Upper lobe of left lung (tissue), 6 donors: ENCODE data around the gene GRHL3. TPM values are rescaled to one million over a fixed set of nuclear protein-coding genes. Genes with fewer than 3 reads are reported as not detected.
A peak's percentile ranks its signal among the peaks of the same experiment; 100 is the strongest.

Source experiments
- ATAC-seq, 2 donors: fragments of 200-7000 bp; cut with Tn5 transposase; one replicate each; pipeline ENCODE4 v1.9.1; 2022; ENCODE audit warnings: mild to moderate bottlenecking in 2 of 2, moderate library complexity in 2 of 2; ENCODE audit not compliant: low FRiP score in 2 of 2
- DNase-seq, 2 donors: peaks; one replicate each; pipeline ENCODE4 v3.0.0-alpha.2; 2019 to 2020
- H3K27ac ChIP-seq, 4 donors: fragments of 200-600 bp; sonication (generic); one replicate each; pipeline ENCODE4 v1.5.1; 2016 to 2019
- H3K27me3 ChIP-seq, 4 donors: fragments of 200-600 bp; sonication (generic); one replicate each; pipeline ENCODE4 v1.5.1; 2017 to 2019
- H3K36me3 ChIP-seq, 4 donors: fragments of 200-600 bp; sonication (generic); one replicate each; pipeline ENCODE4 v1.5.1; 2016 to 2019
- H3K4me1 ChIP-seq, 4 donors: fragments of 200-600 bp; sonication (generic); one replicate each; pipeline ENCODE4 v1.5.1; 2018 to 2019
- H3K4me3 ChIP-seq, 4 donors: fragments of 200-600 bp; sonication (generic); one replicate each; pipeline ENCODE4 v1.5.1; 2017 to 2019; ENCODE audit warnings: mild to moderate bottlenecking in 2 of 4, moderate library complexity in 1 of 4
- H3K9me3 ChIP-seq, 4 donors: fragments of 200-600 bp; sonication (generic); one replicate each; pipeline ENCODE4 v1.5.1; 2018 to 2019
- CTCF ChIP-seq, 6 experiments: fragments of 450-650 bp in 4 of 6; fragments of 200-600 bp in 2 of 6; sonication (generic) in 2 of 6; IDR thresholded peaks; one replicate each; pipeline ENCODE4 v1.5.1; 2016 to 2019; ENCODE audit warnings: antibody characterized with exemption in 6 of 6
- EP300 ChIP-seq, 4 donors: sonication (generic); formaldehyde crosslinking; IDR thresholded peaks; one replicate each; pipeline ENCODE4 v1.5.1; 2017; ENCODE audit warnings: antibody characterized with exemption in 4 of 4, control low read depth in 2 of 4
- POLR2A ChIP-seq, 4 donors: fragments of 450-650 bp; IDR thresholded peaks; one replicate each; pipeline ENCODE4 v1.5.1; 2016 to 2017; ENCODE audit warnings: antibody characterized with exemption in 4 of 4, mild to moderate bottlenecking in 2 of 4
- POLR2AphosphoS5 ChIP-seq, 2 donors: sonication (generic); formaldehyde crosslinking; IDR thresholded peaks; one replicate each; pipeline ENCODE4 v1.5.1; 2017; ENCODE audit warnings: antibody characterized with exemption in 2 of 2
- WGBS, 2 donors: methylation state at CpG; one replicate each; pipeline ENCODE4 v1.1.5; 2017 to 2018; 5-methylcytosine and 5-hydroxymethylcytosine counted together
- total RNA-seq, 6 donors: library from RNA; depleted of rRNA in 4 of 6; stranded (reverse); fragments of >200 nt in 4 of 6; gene quantifications; one replicate each; pipeline versions ENCODE4 v1.1.0 to v1.2.1, GENCODE V29; 2016 to 2021
- donor health status: DM: no; HTN: no; CAD: no; lungs with moderate emphysema.
- donor health status: DM: no; HTN: yes; CAD: no; lungs with severe emphysema.

GRHL3 gene
- total RNA-seq, 6 donors from 2014 or later = 0.09 to 0.24 TPM; not detected in 4

GRCh38 chr1:24292103-24292502 lies 27.1 kb upstream of the GRHL3 start:
- Histone ChIP-seq H3K4me3 (no peak overlapping the region), H3K36me3 (no peaks in the 10 kb centered on the region), H3K27me3 (no peaks in the 10 kb centered on the region), H3K27ac (no peak overlapping the region), H3K4me1 (peaks cover 20 to 27% (median 24%) of the 10 kb centered on the region in 4 donors), H3K9me3 (no peaks in the 10 kb centered on the region)
- ATAC-seq (no peak), DNase-seq (no peak)
- WGBS, 2 donors = 79 to 90% methylated on average over 4 of the region's 4 CpGs
- TF ChIP-seq POLR2A (IDR thresholded peaks at IDR 0.05) (no peak), CTCF (IDR thresholded peaks at IDR 0.05) (no peak), EP300 (IDR thresholded peaks at IDR 0.05) (no peak)

- Histone ChIP-seq H3K36me3 (no peaks in the 10 kb centered on the region), H3K27ac (no peak overlapping the region), H3K27me3 (no peaks in the 10 kb centered on the region), H3K4me3 (no peak overlapping the region), H3K4me1 (peaks cover 20 to 27% (median 24%) of the 10 kb centered on the region in 4 donors), H3K9me3 (no peaks in the 10 kb centered on the region)
- ATAC-seq (no peak), DNase-seq (no peak)
- WGBS, 2 donors = 85 to 93% methylated on average over 9 of the region's 9 CpGs
- TF ChIP-seq CTCF (IDR thresholded peaks at IDR 0.05) (no peak), POLR2AphosphoS5 (IDR thresholded peaks at IDR 0.05) (no peak), POLR2A (IDR thresholded peaks at IDR 0.05) (no peak), EP300 (IDR thresholded peaks at IDR 0.05) (no peak)
These were observed 26.3 kb upstream of the GRHL3 start for GRCh38 chr1:24292887-24293286.

GRCh38 chr1:24293392-24294227 lies 25.5 kb upstream of the GRHL3 start:
- TF ChIP-seq EP300 (IDR thresholded peaks at IDR 0.05) = no peak
- no peak for TF ChIP-seq POLR2AphosphoS5 (IDR thresholded peaks at IDR 0.05)
- no peak for TF ChIP-seq CTCF (IDR thresholded peaks at IDR 0.05)
- no peak for TF ChIP-seq POLR2A (IDR thresholded peaks at IDR 0.05)
- Histone ChIP-seq H3K9me3 (no peaks in the 10 kb centered on the region), H3K27me3 (no peaks in the 10 kb centered on the region), H3K4me3 (no peak overlapping the region), H3K4me1 (peaks cover 20 to 27% (median 24%) of the 10 kb centered on the region in 4 donors), H3K36me3 (no peaks in the 10 kb centered on the region), H3K27ac (peak overlapping the region; percentile 28 to 64 (median 42))
- no peak for ATAC-seq
- DNase-seq = no peak
- 85 to 91% methylated on average over 13 to 16 of the region's 16 CpGs for WGBS, 2 donors

- DNase-seq (no peak), ATAC-seq (peak in 1 of 2 donors; percentile 85)
- Histone ChIP-seq H3K4me3 (no peak overlapping the region), H3K4me1 (peaks cover 20 to 26% (median 24%) of the 10 kb centered on the region in 4 donors), H3K9me3 (no peaks in the 10 kb centered on the region), H3K27me3 (no peaks in the 10 kb centered on the region), H3K27ac (peak overlapping the region; percentile 28 to 64 (median 42)), H3K36me3 (no peaks in the 10 kb centered on the region)
- 73 to 74% methylated on average over 9 of the region's 9 CpGs for WGBS, 2 donors
- no peak for TF ChIP-seq POLR2A (IDR thresholded peaks at IDR 0.05)
- TF ChIP-seq POLR2AphosphoS5 (IDR thresholded peaks at IDR 0.05) = no peak
- TF ChIP-seq EP300 (IDR thresholded peaks at IDR 0.05) = no peak
- no peak for TF ChIP-seq CTCF (IDR thresholded peaks at IDR 0.05)
These were observed 24.9 kb upstream of the GRHL3 start for GRCh38 chr1:24294228-24294672.
